Left lung (tissue), 10 donors: ENCODE measurements around the gene PRR18. TPM values are rescaled to one million over a fixed set of nuclear protein-coding genes. Genes with fewer than 3 reads are reported as not detected.
A peak's percentile ranks its signal among the peaks of the same experiment; 100 is the strongest.

Experiments used
- ATAC-seq: fragments of 200-7000 bp; cut with Tn5 transposase; one replicate; pipeline ENCODE4 v1.9.1; 2020; ENCODE audit warnings: moderate library complexity
- DNase-seq, 4 donors: peaks; one replicate each; pipeline ENCODE4 v3.0.0-alpha.2; 2013 to 2020
- H3K27ac ChIP-seq, 2 donors: fragments of 200-600 bp; sonication (generic) in 1 of 2; one replicate each; pipeline versions ENCODE4 v1.5.0 to v1.8.0; 2020 to 2021
- H3K27me3 ChIP-seq, 2 donors: fragments of 200-600 bp; sonication (generic) in 1 of 2; one replicate each; pipeline versions ENCODE4 v1.5.0 to v1.8.0; 2020 to 2021
- H3K36me3 ChIP-seq, 2 donors: fragments of 200-600 bp; sonication (generic) in 1 of 2; one replicate each; pipeline versions ENCODE4 v1.5.0 to v1.8.0; 2020 to 2021
- H3K4me1 ChIP-seq, 2 donors: fragments of 200-600 bp; one replicate each; pipeline ENCODE4 v1.8.0; 2021
- H3K4me3 ChIP-seq, 2 donors: fragments of 200-600 bp; sonication (generic) in 1 of 2; one replicate each; pipeline versions ENCODE4 v1.5.0 to v1.8.0; 2020 to 2021; ENCODE audit warnings: mild to moderate bottlenecking in 1 of 2
- H3K9me3 ChIP-seq, 2 donors: fragments of 200-600 bp; sonication (generic) in 1 of 2; one replicate each; pipeline versions ENCODE4 v1.5.0 to v1.8.0; 2020 to 2021
- CTCF ChIP-seq, 2 donors: fragments of 200-600 bp; sonication (generic) in 1 of 2; IDR thresholded peaks; one replicate each; pipeline versions ENCODE4 v1.5.0 to v1.8.0; 2021; ENCODE audit warnings: antibody characterized with exemption in 2 of 2
- intact Hi-C, 2 donors: fragments of 100-400 bp; cut with DNase I; formaldehyde crosslinking; loops; one replicate each; pipeline versions ENCODE4 v1.11.2 to v1.14.2; 2022
- polyA plus RNA-seq, 6 donors: library from polyadenylated mRNA; unstranded; fragments of 120-200 nt; gene quantifications; one replicate each; pipeline ENCODE4 v1.2.1, GENCODE V29; 2013; ENCODE audit not compliant: insufficient read length in 6 of 6
- total RNA-seq, 2 donors: library from RNA; stranded (reverse); fragmentation: NEBNext Ultra II Directional; extraction: Animal tissue kit (Norgen Biotek cat#: 25700); gene quantifications; one replicate each; pipeline ENCODE4 v1.2.1, GENCODE V29; 2021
- donor health status: DM: no; HTN: yes; CAD: no.
- donor health status: DM: no; HTN: no; CAD: no.

Gene PRR18
- total and polyA plus RNA-seq, 8 donors, result 0.09 to 0.94 (median 0.40) TPM

GRCh38 chr6:166308769-166309589 lies 787 bp upstream of the PRR18 start:
- Histone ChIP-seq H3K27me3 (peaks cover 50 to 71% of the 10 kb centered on the region in 2 donors), H3K4me1 (peaks cover 11 to 23% of the 10 kb centered on the region in 2 donors), H3K36me3 (no peaks in the 10 kb centered on the region), H3K4me3 (peak overlapping the region in 1 of 2 donors; percentile 41), H3K27ac (no peak overlapping the region), H3K9me3 (no peaks in the 10 kb centered on the region)
- peak in 1 of 4 donors; percentile 27 for DNase-seq
- no peak for TF ChIP-seq CTCF (IDR thresholded peaks at IDR 0.05)
- intact Hi-C loops, result no loop called here
- no peak for ATAC-seq

GRCh38 chr6:166307082-166308032 lies 835 bp downstream of the PRR18 start:
- DNase-seq (peak in 2 of 4 donors; percentile 26 to 81), ATAC-seq (peak; percentile 55)
- H3K27me3 ChIP-seq, result peaks cover 50 to 82% of the 10 kb centered on the region in 2 donors

GRCh38 chr6:166306378-166307081 lies 1.7 kb downstream of the PRR18 start:
- Histone ChIP-seq H3K4me3 (peak overlapping the region in 1 of 2 donors; percentile 41), H3K4me1 (peaks cover 11 to 23% of the 10 kb centered on the region in 2 donors)
- TF ChIP-seq CTCF (IDR thresholded peaks at IDR 0.05), result no peak

More at GRCh38 chr6:166307082-166308032, 835 bp downstream of the PRR18 start:
- peak overlapping the region; percentile 25 to 41 for H3K4me3 ChIP-seq
- no peaks in the 10 kb centered on the region for H3K36me3 ChIP-seq
- H3K4me1 ChIP-seq, result peaks cover 11 to 23% of the 10 kb centered on the region in 2 donors
- intact Hi-C loops, result no loop called here
- H3K9me3 ChIP-seq, result no peaks in the 10 kb centered on the region
- TF ChIP-seq CTCF (IDR thresholded peaks at IDR 0.05), result no peak
- H3K27ac ChIP-seq, result no peak overlapping the region

GRCh38 chr6:166305562-166306117 lies 2.6 kb downstream of the PRR18 start:
- no peaks in the 10 kb centered on the region for H3K36me3 ChIP-seq
- peaks cover 50 to 79% of the 10 kb centered on the region in 2 donors for H3K27me3 ChIP-seq
- ATAC-seq (no peak), DNase-seq (no peak)
- peaks cover 11 to 23% of the 10 kb centered on the region in 2 donors for H3K4me1 ChIP-seq
- intact Hi-C loops, result no loop called here
- H3K4me3 ChIP-seq, result no peak overlapping the region
- no peak for TF ChIP-seq CTCF (IDR thresholded peaks at IDR 0.05)
- H3K9me3 ChIP-seq, result no peaks in the 10 kb centered on the region
- H3K27ac ChIP-seq, result no peak overlapping the region

More at GRCh38 chr6:166306378-166307081, 1.7 kb downstream of the PRR18 start:
- ATAC-seq, result no peak
- intact Hi-C loops, result no loop called here
- Histone ChIP-seq H3K36me3 (no peaks in the 10 kb centered on the region), H3K27ac (no peak overlapping the region), H3K9me3 (no peaks in the 10 kb centered on the region), H3K27me3 (peaks cover 50 to 84% of the 10 kb centered on the region in 2 donors)
- DNase-seq, result no peak
